ENCODE data around the gene ATXN7L1.

- TF ChIP-seq EZH2 (optimal IDR thresholded peaks at IDR 0.05; ENCODE audit: low read depth, low read length) (no peak), CTCF (IDR thresholded peaks at IDR 0.05; ENCODE audit: low read length) (no peak), EZH2phosphoT487 (IDR thresholded peaks at IDR 0.05; ENCODE audit: low read length) (no peak)
These were observed 75.4 kb downstream of the ATXN7L1 start for GRCh38 chr7:105800849-105801534.

Data from MM.1S (cell line).